H9 (cell line): ENCODE measurements around the gene ACP1. TPM values are rescaled to one million over a fixed set of nuclear protein-coding genes. Genes with fewer than 3 reads are reported as not detected.

ENCODE experiments used
- DNase-seq: peaks from one replicate; pipeline ENCODE4 v3.0.0-alpha.2; 2017
- H2AFZ ChIP-seq: one replicate; pipeline ENCODE4 v1.6.1; 2013; ENCODE audit warnings: mild to moderate bottlenecking, low read length, control low read depth, moderate library complexity
- H2AK5ac ChIP-seq: 2 replicates; pipeline ENCODE4 v1.6.1; 2013; ENCODE audit warnings: low read length, control low read depth, mixed read lengths; ENCODE audit not compliant: insufficient read length
- H2BK120ac ChIP-seq: one replicate; pipeline ENCODE4 v1.6.1; 2013; ENCODE audit warnings: low read depth, mild to moderate bottlenecking, low read length, control low read depth, inconsistent platforms; ENCODE audit not compliant: poor library complexity, severe bottlenecking
- H2BK12ac ChIP-seq: 2 replicates; pipeline ENCODE4 v1.6.1; 2013; ENCODE audit warnings: low read length, control low read depth, mixed read lengths, low read depth; ENCODE audit not compliant: insufficient read length
- H2BK15ac ChIP-seq: 2 replicates; pipeline ENCODE4 v1.6.1; 2013; ENCODE audit warnings: low read depth, low read length, control low read depth
- H2BK20ac ChIP-seq: one replicate; pipeline ENCODE4 v1.6.1; 2013; ENCODE audit warnings: low read depth, mild to moderate bottlenecking, low read length, control low read depth, inconsistent platforms; ENCODE audit not compliant: poor library complexity, severe bottlenecking
- H2BK5ac ChIP-seq: 2 replicates; pipeline ENCODE4 v1.6.1; 2013; ENCODE audit warnings: low read length, control low read depth, mixed read lengths; ENCODE audit not compliant: insufficient read length
- H3K14ac ChIP-seq: 2 replicates; pipeline ENCODE4 v1.6.1; 2013; ENCODE audit warnings: low read length, control low read depth; ENCODE audit not compliant: insufficient read depth
- H3K18ac ChIP-seq: 2 replicates; pipeline ENCODE4 v1.6.1; 2013; ENCODE audit warnings: low read depth, mild to moderate bottlenecking, mixed read lengths, low read length, control low read depth; ENCODE audit not compliant: insufficient read length
- H3K23ac ChIP-seq: 2 replicates; pipeline ENCODE4 v1.6.1; 2013; ENCODE audit warnings: low read length, control low read depth, mixed read lengths, low read depth; ENCODE audit not compliant: insufficient read length
- H3K23me2 ChIP-seq: 2 replicates; pipeline ENCODE4 v1.6.1; 2013; ENCODE audit warnings: low read depth, mild to moderate bottlenecking, mixed read lengths, low read length, control low read depth; ENCODE audit not compliant: insufficient read length, poor library complexity, severe bottlenecking
- H3K27ac ChIP-seq: 2 replicates; pipeline ENCODE4 v1.5.1; 2013; ENCODE audit warnings: low read length, control low read depth, mixed read lengths, low read depth; ENCODE audit not compliant: insufficient read length
- H3K27me3 ChIP-seq: 2 replicates; pipeline ENCODE4 v1.6.1; 2013; ENCODE audit warnings: low read length, control low read depth, inconsistent platforms; ENCODE audit not compliant: insufficient read depth
- H3K4ac ChIP-seq: 2 replicates; pipeline ENCODE4 v1.6.1; 2013; ENCODE audit warnings: low read depth, mild to moderate bottlenecking, control low read depth, inconsistent platforms, low read length, moderate library complexity
- H3K4me1 ChIP-seq: 2 replicates; pipeline ENCODE4 v1.6.1; 2013; ENCODE audit warnings: low read length, control low read depth, inconsistent platforms; ENCODE audit not compliant: insufficient read depth
- H3K4me2 ChIP-seq: 2 replicates; pipeline ENCODE4 v1.6.1; 2013; ENCODE audit warnings: low read length, control low read depth, mixed read lengths; ENCODE audit not compliant: insufficient read length, insufficient read depth
- H3K56ac ChIP-seq: 2 replicates; pipeline ENCODE4 v1.6.1; 2013; ENCODE audit warnings: low read depth, mild to moderate bottlenecking, mixed read lengths, low read length, control low read depth; ENCODE audit not compliant: insufficient read length
- H3K79me1 ChIP-seq: 2 replicates; pipeline ENCODE4 v1.6.1; 2013; ENCODE audit warnings: low read depth, mild to moderate bottlenecking, moderate library complexity, low read length, control low read depth, inconsistent platforms; ENCODE audit not compliant: insufficient read depth, poor library complexity, severe bottlenecking
- H3K79me2 ChIP-seq: 2 replicates; pipeline ENCODE4 v1.6.1; 2013; ENCODE audit warnings: low read length, control low read depth, inconsistent platforms; ENCODE audit not compliant: insufficient read depth
- H3K9ac ChIP-seq: 2 replicates; pipeline ENCODE4 v1.6.1; 2013; ENCODE audit warnings: low read length, control low read depth, mixed read lengths; ENCODE audit not compliant: insufficient read length; ENCODE audit errors: extremely low read depth
- H3K9me3 ChIP-seq: one replicate; pipeline ENCODE4 v1.6.1; 2013; ENCODE audit warnings: low read depth, low read length, inconsistent platforms; ENCODE audit not compliant: control insufficient read depth
- H3T11ph ChIP-seq: one replicate; pipeline ENCODE4 v1.6.1; 2013; ENCODE audit warnings: mild to moderate bottlenecking, low read length, control low read depth, inconsistent platforms
- H4K20me1 ChIP-seq: one replicate; pipeline ENCODE4 v1.6.1; 2013; ENCODE audit not compliant: control insufficient read depth, insufficient read length, insufficient read depth
- H4K5ac ChIP-seq: 2 replicates; pipeline ENCODE4 v1.6.1; 2013; ENCODE audit warnings: low read depth, mild to moderate bottlenecking, mixed read lengths, low read length, control low read depth; ENCODE audit not compliant: insufficient read length
- H4K8ac ChIP-seq: replicated peaks from 2 replicates; pipeline ENCODE4 v1.6.1; 2013; ENCODE audit warnings: low read length, control low read depth, mixed read lengths, low read depth; ENCODE audit not compliant: insufficient read length
- H4K91ac ChIP-seq: 2 replicates; pipeline ENCODE4 v1.6.1; 2013; ENCODE audit warnings: low read depth, mild to moderate bottlenecking, moderate library complexity, mixed read lengths, low read length, control low read depth; ENCODE audit not compliant: insufficient read length
- H3K27ac Mint-ChIP-seq, 3 experiments: 2 replicates in 2 of 3; 3 replicates in 1 of 3; pipeline ENCODE4 v1.8.0; 2020 to 2021; ENCODE audit warnings: mixed read lengths in 3 of 3, mild to moderate bottlenecking in 1 of 3, moderate library complexity in 1 of 3
- H3K27me3 Mint-ChIP-seq: 2 replicates; pipeline ENCODE4 v1.8.0; 2021; ENCODE audit warnings: low read depth, mild to moderate bottlenecking, moderate library complexity, mixed read lengths
- H3K36me3 Mint-ChIP-seq, 3 experiments: 2 replicates in 2 of 3; 3 replicates in 1 of 3; pipeline ENCODE4 v1.8.0; 2020 to 2021; ENCODE audit warnings: low read depth in 3 of 3, mixed read lengths in 3 of 3; ENCODE audit not compliant: insufficient read depth in 1 of 3
- H3K4me1 Mint-ChIP-seq, 2 experiments: 2 replicates each; pipeline ENCODE4 v1.8.0; 2020; ENCODE audit warnings: mixed read lengths in 2 of 2
- H3K4me3 Mint-ChIP-seq, 2 experiments: 2 replicates in 1 of 2; 3 replicates in 1 of 2; pipeline ENCODE4 v1.8.0; 2020 to 2021; ENCODE audit warnings: mild to moderate bottlenecking in 2 of 2, mixed read lengths in 2 of 2, moderate library complexity in 1 of 2
- H3K9me3 Mint-ChIP-seq, 2 experiments: 2 replicates in 1 of 2; 3 replicates in 1 of 2; pipeline ENCODE4 v1.8.0; 2020; ENCODE audit warnings: mild to moderate bottlenecking in 2 of 2, mixed read lengths in 2 of 2, moderate library complexity in 1 of 2
- WGBS: extraction: QIAGEN DNeasy Blood & Tissue Kit; methylation state at CpG from one replicate; pipeline ENCODE4 v1.1.7; 2013; ENCODE audit warnings: missing lambda C conversion rate, low lambda C conversion rate, mixed read lengths; ENCODE audit not compliant: insufficient read length; ENCODE audit errors: extremely low coverage; 5-methylcytosine and 5-hydroxymethylcytosine counted together
- total RNA-seq: library from RNA; stranded (reverse); gene quantifications from 2 replicates; pipeline ENCODE4 v1.2.1, GENCODE V29; 2021
- TF ChIP-seq, protein P1 (sequence below): fragments of 200-600 bp; sonication (generic); conservative IDR thresholded peaks from 3 replicates; pipeline ENCODE4 v1.8.0; 2021; ENCODE audit warnings: antibody characterized with exemption, mild to moderate bottlenecking

ACP1 gene
- total RNA-seq, 1 experiment from 2014 or later, result 143 TPM

DNA sequence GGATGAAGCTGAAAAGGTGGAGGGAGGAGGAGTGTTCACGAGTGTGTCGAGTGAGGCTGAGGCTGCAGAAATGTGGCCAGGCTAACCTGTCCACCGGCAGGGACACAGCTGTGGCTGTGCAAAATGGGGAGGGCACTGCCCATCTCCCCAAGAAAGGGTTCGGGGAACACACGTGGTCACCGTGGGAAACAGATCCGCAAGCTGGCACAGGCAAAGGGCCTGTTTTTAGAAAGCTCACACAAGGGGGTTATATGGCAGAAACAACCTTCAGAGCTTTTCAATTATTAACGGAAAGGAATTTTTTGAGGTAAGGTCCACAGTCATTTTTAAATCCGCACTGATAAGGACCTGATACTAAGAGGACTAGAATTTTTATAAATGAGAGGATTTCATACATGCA is 36.6 kb upstream of the ACP1 start:
- no peak overlapping the region; a peak in 2 of 7 replicates for H3K27ac Mint-ChIP-seq
- Histone ChIP-seq H3K27me3 (no peaks in the 10 kb centered on the region), H4K91ac (no peak overlapping the region), H2BK12ac (no peak overlapping the region), H3K79me2 (no peaks in the 10 kb centered on the region; the same call in 1 of the 2 replicates), H2BK120ac (no peak overlapping the region), H2AFZ (no peak overlapping the region), H3K4me2 (no peak overlapping the region), H4K8ac (no peak overlapping the region), H3K9me3 (no peaks in the 10 kb centered on the region), H3K79me1 (no peaks in the 10 kb centered on the region), H2AK5ac (no peak overlapping the region), H3K9ac (no peak overlapping the region), H3K14ac (no peak overlapping the region), H2BK20ac (no peak overlapping the region), H4K20me1 (no peaks in the 10 kb centered on the region), H3K27ac (no peak overlapping the region), H3K23ac (no peak overlapping the region), H3T11ph (no peak overlapping the region), H3K18ac (no peak overlapping the region), H3K23me2 (no peaks in the 10 kb centered on the region), H2BK15ac (no peak overlapping the region), H3K56ac (no peak overlapping the region), H2BK5ac (no peak overlapping the region), H3K4me1 (no peaks in the 10 kb centered on the region), H4K5ac (no peak overlapping the region), H3K4ac (no peak overlapping the region)
- peaks cover 15 to 24% (median 22%) of the 10 kb centered on the region in 3 experiments for H3K36me3 Mint-ChIP-seq
- H3K27me3 Mint-ChIP-seq, result no peaks in the 10 kb centered on the region
- WGBS, result no CpG with 5 or more reads among the region's 9 CpGs
- DNase-seq, result no peak
- H3K4me3 Mint-ChIP-seq, result no peak overlapping the region
- no peaks in the 10 kb centered on the region; a peak in 1 of 5 replicates for H3K9me3 Mint-ChIP-seq
- TF ChIP-seq, protein P1, sequence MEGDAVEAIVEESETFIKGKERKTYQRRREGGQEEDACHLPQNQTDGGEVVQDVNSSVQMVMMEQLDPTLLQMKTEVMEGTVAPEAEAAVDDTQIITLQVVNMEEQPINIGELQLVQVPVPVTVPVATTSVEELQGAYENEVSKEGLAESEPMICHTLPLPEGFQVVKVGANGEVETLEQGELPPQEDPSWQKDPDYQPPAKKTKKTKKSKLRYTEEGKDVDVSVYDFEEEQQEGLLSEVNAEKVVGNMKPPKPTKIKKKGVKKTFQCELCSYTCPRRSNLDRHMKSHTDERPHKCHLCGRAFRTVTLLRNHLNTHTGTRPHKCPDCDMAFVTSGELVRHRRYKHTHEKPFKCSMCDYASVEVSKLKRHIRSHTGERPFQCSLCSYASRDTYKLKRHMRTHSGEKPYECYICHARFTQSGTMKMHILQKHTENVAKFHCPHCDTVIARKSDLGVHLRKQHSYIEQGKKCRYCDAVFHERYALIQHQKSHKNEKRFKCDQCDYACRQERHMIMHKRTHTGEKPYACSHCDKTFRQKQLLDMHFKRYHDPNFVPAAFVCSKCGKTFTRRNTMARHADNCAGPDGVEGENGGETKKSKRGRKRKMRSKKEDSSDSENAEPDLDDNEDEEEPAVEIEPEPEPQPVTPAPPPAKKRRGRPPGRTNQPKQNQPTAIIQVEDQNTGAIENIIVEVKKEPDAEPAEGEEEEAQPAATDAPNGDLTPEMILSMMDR, result no peak
- peaks cover 13% of the 10 kb centered on the region in 2 experiments for H3K4me1 Mint-ChIP-seq
